NB4 (cell line): ENCODE measurements around the gene CXCL3.

Source experiments
- CTCF ChIP-seq: IDR thresholded peaks from one replicate; pipeline ENCODE4 v1.5.1; 2012; ENCODE audit warnings: low read depth, low read length
- MAX ChIP-seq: IDR thresholded peaks from 2 replicates; pipeline ENCODE4 v1.6.1; 2011; ENCODE audit warnings: low read depth, low read length
- MYC ChIP-seq: IDR thresholded peaks from 2 replicates; pipeline ENCODE4 v1.6.1; 2011; ENCODE audit warnings: low read depth, low read length
- POLR2A ChIP-seq: IDR thresholded peaks from 2 replicates; pipeline ENCODE4 v1.6.1; 2011; ENCODE audit warnings: mild to moderate bottlenecking; ENCODE audit not compliant: insufficient read length; ENCODE audit errors: extremely low read depth

GRCh38 chr4:74042681-74043080 lies 4.2 kb upstream of the CXCL3 start:
- TF ChIP-seq POLR2A (no peak), CTCF (no peak), MAX (no peak), MYC (no peak)
